Right kidney (tissue), 1 donor: ENCODE results near the gene PKHD1.
"Not testable (repeated sequence)": the region's sequence is repeated elsewhere in the genome, so short reads cannot be mapped to it uniquely, and the experiment has no call there.

Source experiments
- DNase-seq: peaks from one replicate; pipeline ENCODE4 v3.0.0-alpha.2; 2016

Gene PKHD1

GRCh38 chr6:51854876-51855275 lies 232.5 kb downstream of the PKHD1 start:
- DNase-seq: no peak

DNA sequence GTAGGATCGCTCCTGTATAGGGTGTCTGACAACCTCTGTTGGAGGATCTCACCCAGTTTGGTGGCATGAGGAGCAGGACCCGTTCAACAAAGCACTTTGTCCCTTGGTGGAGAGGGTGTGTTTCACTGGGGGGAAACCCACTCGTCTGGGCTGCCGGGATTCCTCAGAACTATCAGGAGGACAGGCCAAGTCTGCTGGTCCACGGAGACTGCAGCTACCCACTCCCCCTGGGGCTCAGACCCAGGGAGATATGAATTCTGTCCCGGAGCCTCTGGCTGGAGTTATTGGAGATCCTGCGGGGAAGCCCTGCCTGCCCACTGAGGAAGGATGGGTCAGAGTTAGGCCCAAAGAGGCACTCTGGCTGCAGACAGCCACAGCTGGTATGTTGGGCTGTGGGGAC lies 233.1 kb downstream of the PKHD1 start:
- DNase-seq: no peak

DNA sequence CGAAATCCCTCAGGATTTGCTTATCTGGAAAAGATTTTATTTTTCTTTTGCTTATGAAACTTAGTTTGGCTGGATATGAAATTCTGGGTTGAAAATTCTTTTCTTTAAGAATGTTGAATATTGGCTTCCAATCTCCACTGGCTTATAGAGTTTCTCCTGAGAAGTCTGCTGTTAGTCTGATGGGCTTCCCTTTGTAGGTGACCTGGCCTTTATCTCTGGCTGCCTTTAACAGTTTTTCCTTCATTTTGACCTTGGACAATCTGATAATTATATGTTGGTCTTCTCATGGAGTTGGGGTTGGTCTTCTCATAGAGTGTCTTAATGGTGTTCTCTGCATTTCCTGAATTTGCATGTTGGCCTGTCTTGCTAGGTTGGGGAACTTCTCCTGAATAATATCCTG lies 234.3 kb downstream of the PKHD1 start:
- DNase-seq: not testable (repeated sequence)

DNA sequence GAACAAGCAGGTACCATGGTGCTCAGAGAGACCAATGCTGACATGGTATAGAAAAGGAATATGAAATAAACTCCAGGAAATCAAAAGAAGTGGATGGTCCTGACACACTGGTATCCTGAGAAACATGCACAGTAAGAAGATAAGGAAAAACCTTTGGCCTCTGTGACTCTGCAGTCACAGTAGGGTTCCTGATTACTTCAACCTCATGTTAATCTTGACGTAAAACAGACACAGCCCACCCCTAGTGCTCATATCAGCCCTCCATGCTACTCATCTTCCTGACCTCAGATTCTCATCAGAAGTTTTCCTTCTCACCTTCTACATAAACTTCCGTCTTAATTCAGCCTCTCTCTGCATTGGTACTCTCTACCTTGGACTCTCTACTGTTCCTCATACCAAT lies 240.9 kb downstream of the PKHD1 start:
- DNase-seq: no peak

DNA sequence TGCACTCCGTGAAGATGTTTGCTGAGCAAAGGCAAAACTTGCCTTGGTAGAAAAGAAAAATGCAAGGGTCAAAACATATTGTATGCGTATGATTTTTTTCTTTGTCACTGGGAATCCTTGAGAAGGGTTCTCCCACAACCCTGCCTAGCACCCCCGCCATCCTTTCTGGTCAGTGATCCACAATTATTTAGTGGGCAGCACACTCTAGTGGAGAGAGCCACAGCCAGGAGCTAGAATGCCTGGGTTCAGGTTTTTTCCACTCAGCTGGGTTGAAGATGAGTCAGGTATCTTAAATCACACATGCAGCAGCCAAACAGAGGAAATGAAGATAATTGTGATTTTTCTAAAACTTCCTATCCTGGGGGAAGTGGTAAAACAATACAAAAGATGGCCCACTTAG lies 243.1 kb downstream of the PKHD1 start:
- peak; percentile 18 for DNase-seq

DNA sequence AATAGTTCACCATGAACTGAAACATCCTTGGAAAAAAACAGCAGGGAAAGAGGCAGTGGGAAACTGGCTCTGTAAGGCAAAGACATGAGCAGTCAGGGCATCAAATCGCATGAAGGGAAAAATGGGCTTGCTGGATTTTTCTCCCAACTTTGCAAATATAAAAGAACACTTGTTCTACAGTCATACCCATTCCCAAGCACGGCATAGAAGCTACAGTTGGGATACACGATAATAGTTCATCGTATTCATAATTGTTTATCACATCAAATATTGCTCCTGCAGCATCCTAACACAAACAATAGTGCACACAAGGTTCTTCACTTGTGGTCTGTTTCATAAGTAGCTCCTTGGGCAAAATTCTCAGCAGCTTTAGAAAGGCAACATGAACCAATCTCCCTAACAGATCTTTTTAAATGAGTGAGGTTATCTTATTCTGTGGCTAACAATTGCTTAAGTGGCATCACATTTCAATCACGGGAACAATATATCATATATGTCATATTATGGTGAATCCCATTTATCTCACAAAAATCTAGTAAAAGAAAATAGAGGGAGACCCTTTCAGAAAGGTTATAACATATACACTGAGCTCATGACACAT lies 243.9 kb downstream of the PKHD1 start:
- DNase-seq: no peak

- DNase-seq: no peak
These were observed 244.5 kb downstream of the PKHD1 start for GRCh38 chr6:51842804-51843378.

- no peak for DNase-seq
These were observed 245.2 kb downstream of the PKHD1 start for GRCh38 chr6:51842061-51842803.

DNA sequence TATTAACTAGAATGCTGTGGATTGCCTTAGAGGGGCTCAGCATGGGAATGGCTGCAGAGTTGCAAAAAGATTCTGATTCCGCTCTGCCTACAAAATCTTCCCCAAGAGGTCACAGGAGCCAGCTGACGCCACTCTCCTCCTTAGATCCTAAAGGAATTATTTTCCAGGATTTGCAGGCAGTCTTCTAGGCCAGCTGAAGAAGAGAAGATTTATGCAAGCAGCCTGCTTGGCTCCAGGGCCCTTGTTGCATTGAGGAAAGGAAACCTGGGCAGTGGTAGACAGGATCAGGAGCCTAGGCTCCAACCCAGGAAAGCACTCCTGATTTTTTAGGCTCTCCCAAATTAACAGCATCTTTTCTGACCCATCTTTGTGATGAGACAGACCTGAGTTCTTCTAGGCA lies 245.8 kb downstream of the PKHD1 start:
- no peak for DNase-seq

- no peak for DNase-seq
These were observed 247.6 kb downstream of the PKHD1 start for GRCh38 chr6:51839726-51840374.

- DNase-seq: no peak
These were observed 256.7 kb downstream of the PKHD1 start for GRCh38 chr6:51830666-51831065.

GRCh38 chr6:51827580-51827979 lies 259.8 kb downstream of the PKHD1 start:
- DNase-seq: no peak

DNA sequence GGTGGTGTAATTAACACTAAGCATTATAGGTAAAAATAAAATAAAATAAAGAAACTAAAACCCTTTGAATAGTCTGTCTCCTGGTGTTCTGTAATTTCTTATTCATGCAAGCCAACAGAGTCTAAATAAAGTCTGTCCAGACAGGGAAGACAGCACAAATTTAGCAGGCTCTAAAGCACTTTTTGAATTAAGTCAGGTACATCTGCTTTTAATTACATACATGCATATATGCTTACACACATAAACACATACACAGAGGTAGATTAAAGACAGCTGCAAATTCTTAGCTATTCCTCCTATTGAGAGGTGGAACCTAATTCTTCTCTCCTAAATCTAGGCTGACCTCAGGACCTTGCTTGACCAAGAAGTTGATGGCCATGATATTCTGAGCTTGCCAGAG lies 262.5 kb downstream of the PKHD1 start:
- no peak for DNase-seq

- DNase-seq: no peak
These were observed 266.9 kb downstream of the PKHD1 start for GRCh38 chr6:51820555-51820954.

DNA sequence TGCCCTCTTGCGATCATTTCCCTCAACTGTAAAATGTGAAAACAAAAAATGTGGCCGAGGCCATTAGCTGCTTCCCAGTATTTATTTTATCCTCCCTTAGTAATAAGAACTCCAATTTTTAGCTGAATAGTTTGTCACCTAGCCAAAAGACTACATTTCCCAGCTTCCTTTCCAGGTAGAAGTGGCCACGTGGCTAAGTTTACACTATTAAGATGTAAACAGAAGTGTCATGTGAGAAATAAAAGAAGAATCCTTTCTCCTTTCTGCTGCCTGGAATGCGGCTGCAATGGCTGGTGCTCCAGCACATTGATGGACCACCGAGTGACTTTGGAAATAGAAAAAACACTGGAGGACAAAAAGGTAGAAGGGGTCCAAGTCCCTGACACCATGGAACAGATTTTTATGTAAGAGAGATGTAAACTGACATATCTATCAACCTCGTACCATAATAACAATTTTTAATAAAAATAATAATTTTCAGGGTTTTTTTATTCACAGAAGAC lies 268.8 kb downstream of the PKHD1 start:
- no peak for DNase-seq

- no peak for DNase-seq
These were observed 269.6 kb downstream of the PKHD1 start for GRCh38 chr6:51817832-51818231.

DNA sequence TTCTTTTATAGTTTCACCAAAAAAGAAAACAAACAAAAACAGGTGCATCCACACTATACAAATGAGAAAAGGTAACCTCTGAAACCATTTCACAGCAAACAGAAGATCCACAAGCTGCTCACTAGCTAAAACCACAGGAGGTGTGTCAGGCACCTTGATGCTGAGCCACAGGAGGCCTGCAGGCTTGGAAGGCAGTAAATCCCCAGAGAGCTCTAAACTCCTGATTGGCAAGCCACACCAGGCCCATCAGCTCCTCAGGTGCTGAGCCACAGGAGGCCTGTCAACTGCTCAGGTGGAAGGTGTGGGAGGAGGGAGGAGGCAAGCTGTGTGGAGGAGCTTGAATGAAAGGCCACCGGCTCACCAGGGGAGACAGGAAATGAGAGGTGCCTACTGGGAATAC lies 273.0 kb downstream of the PKHD1 start:
- DNase-seq: no peak

- no peak for DNase-seq
These were observed 273.5 kb downstream of the PKHD1 start for GRCh38 chr6:51813904-51814303.

DNA sequence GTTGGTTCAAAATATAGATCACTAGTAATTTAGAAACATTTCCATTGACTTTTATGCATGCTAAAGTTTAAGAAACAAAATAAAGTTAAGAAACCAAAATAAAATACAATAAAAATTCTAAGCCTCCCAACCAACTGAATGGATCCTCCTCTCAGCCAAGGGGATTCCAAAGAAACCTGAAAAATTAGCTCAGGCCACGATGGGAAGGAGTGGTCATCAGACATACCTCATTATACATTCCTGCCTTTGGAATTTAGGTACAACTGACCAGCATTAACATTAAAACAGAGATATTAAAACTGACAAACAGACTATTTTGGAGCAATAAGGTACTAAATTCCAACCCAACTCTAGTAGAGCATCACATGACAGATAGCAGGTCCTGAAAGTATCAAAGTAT lies 275.2 kb downstream of the PKHD1 start:
- DNase-seq: no peak

GRCh38 chr6:51805517-51805916 lies 281.9 kb downstream of the PKHD1 start:
- no peak for DNase-seq

DNA sequence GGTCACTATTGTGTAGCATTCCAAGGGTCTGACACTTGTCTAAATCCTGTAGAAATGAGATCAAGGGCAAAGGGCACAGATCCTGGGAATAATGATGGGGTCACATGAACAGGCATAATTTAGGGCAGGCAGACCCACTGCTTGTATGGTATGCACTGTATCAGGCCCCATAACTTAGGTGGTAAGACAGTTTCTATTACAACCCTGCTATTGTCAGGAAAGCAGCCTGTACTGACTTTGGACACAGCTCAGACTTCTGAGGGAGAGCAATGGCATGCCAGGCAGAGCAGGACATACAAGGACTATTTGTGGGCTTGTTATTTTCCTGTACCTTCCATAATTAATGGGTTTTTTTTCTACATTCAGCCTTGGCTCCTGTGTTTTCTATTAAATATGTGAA lies 286.8 kb downstream of the PKHD1 start:
- DNase-seq: no peak

DNA sequence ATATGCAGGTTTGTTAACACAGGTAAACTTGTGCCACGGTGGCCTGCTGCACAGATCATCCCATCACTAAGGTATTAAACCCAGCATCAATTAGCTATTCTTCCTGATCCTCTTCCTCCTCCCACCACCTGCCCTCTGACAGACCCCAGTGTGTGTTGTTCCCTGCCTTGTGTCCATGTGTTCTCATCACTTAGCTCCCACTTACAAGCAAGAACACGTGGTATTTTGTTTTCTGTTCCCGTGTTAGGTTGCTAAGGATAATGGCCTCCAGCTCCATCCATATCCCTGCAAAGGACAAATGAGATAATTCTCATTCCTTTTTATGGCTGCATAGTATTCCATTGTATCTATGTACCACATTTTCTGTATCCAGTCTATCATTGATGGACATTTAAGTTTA lies 294.0 kb downstream of the PKHD1 start:
- DNase-seq: no peak

GRCh38 chr6:51792273-51793030 lies 295.0 kb downstream of the PKHD1 start:
- no peak for DNase-seq
